ENCODE results near the gene LRRC28. TPM values are rescaled to one million over a fixed set of nuclear protein-coding genes. Genes with fewer than 3 reads are reported as not detected.

LRRC28 gene
- total and polyA plus RNA-seq, 10 of the 15 experiments (the other 5 are each of a cell fraction or from before 2014, with no cell fraction given), result 21.3 to 54.9 (median 27.7) TPM

DNA sequence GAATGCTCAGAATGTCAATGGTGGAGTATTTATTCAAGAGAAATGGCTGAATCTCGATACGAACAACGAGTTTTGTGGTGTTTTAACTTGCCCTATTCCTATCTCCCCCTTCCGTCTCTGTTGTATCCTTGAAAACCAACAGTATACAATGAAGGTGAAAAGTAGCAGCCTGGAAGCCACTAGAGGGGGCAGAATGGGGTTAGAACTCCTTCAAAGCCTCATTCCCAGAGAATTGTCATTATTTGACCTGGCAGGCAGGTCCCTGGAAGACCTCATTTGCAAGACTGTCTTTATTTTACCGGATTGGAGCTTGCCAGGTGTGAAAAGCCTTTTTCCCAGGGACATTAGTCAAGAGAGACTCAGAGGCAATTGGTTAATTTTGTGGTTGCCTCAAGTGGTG, 139.4 kb downstream of the LRRC28 start (continued):
- TF ChIP-seq, protein P1, sequence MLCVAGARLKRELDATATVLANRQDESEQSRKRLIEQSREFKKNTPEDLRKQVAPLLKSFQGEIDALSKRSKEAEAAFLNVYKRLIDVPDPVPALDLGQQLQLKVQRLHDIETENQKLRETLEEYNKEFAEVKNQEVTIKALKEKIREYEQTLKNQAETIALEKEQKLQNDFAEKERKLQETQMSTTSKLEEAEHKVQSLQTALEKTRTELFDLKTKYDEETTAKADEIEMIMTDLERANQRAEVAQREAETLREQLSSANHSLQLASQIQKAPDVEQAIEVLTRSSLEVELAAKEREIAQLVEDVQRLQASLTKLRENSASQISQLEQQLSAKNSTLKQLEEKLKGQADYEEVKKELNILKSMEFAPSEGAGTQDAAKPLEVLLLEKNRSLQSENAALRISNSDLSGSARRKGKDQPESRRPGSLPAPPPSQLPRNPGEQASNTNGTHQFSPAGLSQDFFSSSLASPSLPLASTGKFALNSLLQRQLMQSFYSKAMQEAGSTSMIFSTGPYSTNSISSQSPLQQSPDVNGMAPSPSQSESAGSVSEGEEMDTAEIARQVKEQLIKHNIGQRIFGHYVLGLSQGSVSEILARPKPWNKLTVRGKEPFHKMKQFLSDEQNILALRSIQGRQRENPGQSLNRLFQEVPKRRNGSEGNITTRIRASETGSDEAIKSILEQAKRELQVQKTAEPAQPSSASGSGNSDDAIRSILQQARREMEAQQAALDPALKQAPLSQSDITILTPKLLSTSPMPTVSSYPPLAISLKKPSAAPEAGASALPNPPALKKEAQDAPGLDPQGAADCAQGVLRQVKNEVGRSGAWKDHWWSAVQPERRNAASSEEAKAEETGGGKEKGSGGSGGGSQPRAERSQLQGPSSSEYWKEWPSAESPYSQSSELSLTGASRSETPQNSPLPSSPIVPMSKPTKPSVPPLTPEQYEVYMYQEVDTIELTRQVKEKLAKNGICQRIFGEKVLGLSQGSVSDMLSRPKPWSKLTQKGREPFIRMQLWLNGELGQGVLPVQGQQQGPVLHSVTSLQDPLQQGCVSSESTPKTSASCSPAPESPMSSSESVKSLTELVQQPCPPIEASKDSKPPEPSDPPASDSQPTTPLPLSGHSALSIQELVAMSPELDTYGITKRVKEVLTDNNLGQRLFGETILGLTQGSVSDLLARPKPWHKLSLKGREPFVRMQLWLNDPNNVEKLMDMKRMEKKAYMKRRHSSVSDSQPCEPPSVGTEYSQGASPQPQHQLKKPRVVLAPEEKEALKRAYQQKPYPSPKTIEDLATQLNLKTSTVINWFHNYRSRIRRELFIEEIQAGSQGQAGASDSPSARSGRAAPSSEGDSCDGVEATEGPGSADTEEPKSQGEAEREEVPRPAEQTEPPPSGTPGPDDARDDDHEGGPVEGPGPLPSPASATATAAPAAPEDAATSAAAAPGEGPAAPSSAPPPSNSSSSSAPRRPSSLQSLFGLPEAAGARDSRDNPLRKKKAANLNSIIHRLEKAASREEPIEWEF (IDR thresholded peaks at IDR 0.05; ENCODE audit: insufficient replicate concordance, low read depth, low read length), result no peak
- TF ChIP-seq, protein P2, sequence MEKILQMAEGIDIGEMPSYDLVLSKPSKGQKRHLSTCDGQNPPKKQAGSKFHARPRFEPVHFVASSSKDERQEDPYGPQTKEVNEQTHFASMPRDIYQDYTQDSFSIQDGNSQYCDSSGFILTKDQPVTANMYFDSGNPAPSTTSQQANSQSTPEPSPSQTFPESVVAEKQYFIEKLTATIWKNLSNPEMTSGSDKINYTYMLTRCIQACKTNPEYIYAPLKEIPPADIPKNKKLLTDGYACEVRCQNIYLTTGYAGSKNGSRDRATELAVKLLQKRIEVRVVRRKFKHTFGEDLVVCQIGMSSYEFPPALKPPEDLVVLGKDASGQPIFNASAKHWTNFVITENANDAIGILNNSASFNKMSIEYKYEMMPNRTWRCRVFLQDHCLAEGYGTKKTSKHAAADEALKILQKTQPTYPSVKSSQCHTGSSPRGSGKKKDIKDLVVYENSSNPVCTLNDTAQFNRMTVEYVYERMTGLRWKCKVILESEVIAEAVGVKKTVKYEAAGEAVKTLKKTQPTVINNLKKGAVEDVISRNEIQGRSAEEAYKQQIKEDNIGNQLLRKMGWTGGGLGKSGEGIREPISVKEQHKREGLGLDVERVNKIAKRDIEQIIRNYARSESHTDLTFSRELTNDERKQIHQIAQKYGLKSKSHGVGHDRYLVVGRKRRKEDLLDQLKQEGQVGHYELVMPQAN (conservative IDR thresholded peaks at IDR 0.05), result no peak
- no peak for TF ChIP-seq POU2F2 (IDR thresholded peaks at IDR 0.05; ENCODE audit: borderline replicate concordance, low read depth, low read length)
- no peak for TF ChIP-seq CEBPB (IDR thresholded peaks at IDR 0.05; ENCODE audit: borderline replicate concordance in 1 of 2, low read depth in 2 of 2, low read length in 2 of 2)
- TF ChIP-seq TCF12 (IDR thresholded peaks at IDR 0.05; ENCODE audit: low read depth, low read length), result no peak
- TF ChIP-seq, protein P3, sequence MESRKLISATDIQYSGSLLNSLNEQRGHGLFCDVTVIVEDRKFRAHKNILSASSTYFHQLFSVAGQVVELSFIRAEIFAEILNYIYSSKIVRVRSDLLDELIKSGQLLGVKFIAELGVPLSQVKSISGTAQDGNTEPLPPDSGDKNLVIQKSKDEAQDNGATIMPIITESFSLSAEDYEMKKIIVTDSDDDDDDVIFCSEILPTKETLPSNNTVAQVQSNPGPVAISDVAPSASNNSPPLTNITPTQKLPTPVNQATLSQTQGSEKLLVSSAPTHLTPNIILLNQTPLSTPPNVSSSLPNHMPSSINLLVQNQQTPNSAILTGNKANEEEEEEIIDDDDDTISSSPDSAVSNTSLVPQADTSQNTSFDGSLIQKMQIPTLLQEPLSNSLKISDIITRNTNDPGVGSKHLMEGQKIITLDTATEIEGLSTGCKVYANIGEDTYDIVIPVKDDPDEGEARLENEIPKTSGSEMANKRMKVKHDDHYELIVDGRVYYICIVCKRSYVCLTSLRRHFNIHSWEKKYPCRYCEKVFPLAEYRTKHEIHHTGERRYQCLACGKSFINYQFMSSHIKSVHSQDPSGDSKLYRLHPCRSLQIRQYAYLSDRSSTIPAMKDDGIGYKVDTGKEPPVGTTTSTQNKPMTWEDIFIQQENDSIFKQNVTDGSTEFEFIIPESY (IDR thresholded peaks at IDR 0.05), result no peak
- TF ChIP-seq, protein P4, sequence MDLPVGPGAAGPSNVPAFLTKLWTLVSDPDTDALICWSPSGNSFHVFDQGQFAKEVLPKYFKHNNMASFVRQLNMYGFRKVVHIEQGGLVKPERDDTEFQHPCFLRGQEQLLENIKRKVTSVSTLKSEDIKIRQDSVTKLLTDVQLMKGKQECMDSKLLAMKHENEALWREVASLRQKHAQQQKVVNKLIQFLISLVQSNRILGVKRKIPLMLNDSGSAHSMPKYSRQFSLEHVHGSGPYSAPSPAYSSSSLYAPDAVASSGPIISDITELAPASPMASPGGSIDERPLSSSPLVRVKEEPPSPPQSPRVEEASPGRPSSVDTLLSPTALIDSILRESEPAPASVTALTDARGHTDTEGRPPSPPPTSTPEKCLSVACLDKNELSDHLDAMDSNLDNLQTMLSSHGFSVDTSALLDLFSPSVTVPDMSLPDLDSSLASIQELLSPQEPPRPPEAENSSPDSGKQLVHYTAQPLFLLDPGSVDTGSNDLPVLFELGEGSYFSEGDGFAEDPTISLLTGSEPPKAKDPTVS (IDR thresholded peaks at IDR 0.05; ENCODE audit: low read depth, low read length), result no peak
- TF ChIP-seq HDGF (IDR thresholded peaks at IDR 0.05), result no peak
- TF ChIP-seq, protein P5, sequence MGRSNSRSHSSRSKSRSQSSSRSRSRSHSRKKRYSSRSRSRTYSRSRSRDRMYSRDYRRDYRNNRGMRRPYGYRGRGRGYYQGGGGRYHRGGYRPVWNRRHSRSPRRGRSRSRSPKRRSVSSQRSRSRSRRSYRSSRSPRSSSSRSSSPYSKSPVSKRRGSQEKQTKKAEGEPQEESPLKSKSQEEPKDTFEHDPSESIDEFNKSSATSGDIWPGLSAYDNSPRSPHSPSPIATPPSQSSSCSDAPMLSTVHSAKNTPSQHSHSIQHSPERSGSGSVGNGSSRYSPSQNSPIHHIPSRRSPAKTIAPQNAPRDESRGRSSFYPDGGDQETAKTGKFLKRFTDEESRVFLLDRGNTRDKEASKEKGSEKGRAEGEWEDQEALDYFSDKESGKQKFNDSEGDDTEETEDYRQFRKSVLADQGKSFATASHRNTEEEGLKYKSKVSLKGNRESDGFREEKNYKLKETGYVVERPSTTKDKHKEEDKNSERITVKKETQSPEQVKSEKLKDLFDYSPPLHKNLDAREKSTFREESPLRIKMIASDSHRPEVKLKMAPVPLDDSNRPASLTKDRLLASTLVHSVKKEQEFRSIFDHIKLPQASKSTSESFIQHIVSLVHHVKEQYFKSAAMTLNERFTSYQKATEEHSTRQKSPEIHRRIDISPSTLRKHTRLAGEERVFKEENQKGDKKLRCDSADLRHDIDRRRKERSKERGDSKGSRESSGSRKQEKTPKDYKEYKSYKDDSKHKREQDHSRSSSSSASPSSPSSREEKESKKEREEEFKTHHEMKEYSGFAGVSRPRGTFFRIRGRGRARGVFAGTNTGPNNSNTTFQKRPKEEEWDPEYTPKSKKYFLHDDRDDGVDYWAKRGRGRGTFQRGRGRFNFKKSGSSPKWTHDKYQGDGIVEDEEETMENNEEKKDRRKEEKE (IDR thresholded peaks at IDR 0.05), result no peak
- TF ChIP-seq EGR1 (IDR thresholded peaks at IDR 0.05; ENCODE audit: borderline replicate concordance in 1 of 2, low read depth in 2 of 2, low read length in 2 of 2), result no peak
